ENCODE results near the gene ZDHHC22. TPM values are rescaled to one million over a fixed set of nuclear protein-coding genes. Genes with fewer than 3 reads are reported as not detected.

ZDHHC22 gene
- total RNA-seq, 2 experiments from 2014 or later: not detected

DNA sequence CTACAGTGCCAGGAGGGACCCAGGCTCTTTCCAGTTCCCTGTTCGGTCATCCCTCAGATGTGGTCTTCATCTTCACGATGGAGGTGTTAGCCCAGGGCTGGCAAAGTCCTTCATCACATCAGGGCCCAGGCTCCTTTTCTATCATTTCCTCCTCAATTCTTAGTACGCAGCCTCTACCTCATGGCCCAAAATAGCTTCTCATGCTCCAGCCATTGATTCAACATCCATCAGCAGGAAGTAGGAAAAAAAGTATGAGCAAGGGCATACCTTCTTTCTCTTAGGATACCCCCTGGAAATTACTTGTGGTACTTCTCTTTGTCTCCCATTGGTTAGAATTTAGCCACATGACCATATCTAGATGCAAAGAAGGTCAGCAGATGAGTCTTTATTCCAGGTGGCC is 12.2 kb upstream of the ZDHHC22 start:
- intact Hi-C loops (cut with DNase I, micrococcal nuclease): loop anchor here (5.0 kb wide), 2 partner anchors 58 to 148 kb away; no protein-coding TSS in a partner anchor
- Mint-ChIP-seq H3K27me3 (peaks cover 42% of the 10 kb centered on the region), H3K4me3 (no peak overlapping the region), H3K9me3 (ENCODE audit: low read depth) (no peaks in the 10 kb centered on the region), H3K36me3 (ENCODE audit: low read depth) (no peaks in the 10 kb centered on the region), H3K4me1 (no peaks in the 10 kb centered on the region), H3K27ac (no peak overlapping the region)
- ATAC-seq: no peak
- ChIA-PET POLR2A (no interaction called here), CTCF (interaction anchor here (0.6 to 6.0 kb wide), 12 partner anchors 12 to 1533 kb away, joined by 3 to 73 read pairs (median 4); partner anchors contain the start of gene TMEM63C)
- DNase-seq: no peak

DNA sequence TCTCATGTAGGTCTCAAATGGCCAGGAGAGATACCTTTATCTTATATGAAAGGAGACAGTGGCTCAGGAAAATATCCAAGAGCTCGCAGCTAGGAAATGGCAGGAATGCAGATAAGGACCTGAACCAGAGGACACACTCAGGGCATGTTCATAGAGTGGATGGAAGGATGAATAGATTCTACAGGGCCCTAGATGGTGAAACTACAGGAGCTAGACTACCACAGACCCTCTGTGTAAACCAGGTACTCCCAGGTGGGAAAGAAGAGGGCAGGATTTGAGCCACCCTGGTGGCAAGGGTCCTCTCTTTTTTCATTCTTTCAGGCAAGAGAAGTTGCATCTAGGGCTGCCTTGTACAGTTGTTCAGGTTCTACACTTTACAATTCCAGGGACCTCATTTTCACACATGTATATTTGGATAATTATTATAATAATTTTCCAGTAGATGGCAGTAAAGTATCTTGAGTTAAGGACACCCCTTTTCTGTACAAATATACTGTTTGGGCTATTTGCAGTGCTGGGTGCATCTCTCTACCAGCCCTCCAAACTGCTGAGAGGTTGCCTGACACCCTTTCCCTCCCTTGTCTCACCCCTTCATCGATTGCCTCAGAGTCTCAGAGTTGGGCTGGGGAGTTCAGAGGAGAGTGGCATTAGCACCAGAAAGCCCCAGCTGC is 10.5 kb upstream of the ZDHHC22 start:
- DNase-seq (no peak), ATAC-seq (peak; percentile 69)
- ChIA-PET CTCF (interaction anchor here (0.6 to 6.0 kb wide), 22 partner anchors 10 to 1176 kb away, joined by 3 to 73 read pairs (median 4); partner anchors contain the start of gene GSTZ1), POLR2A (no interaction called here)
- no peaks in the 10 kb centered on the region for H3K9me3 Mint-ChIP-seq (ENCODE audit: low read depth)
- no peaks in the 10 kb centered on the region for H3K4me1 Mint-ChIP-seq
- no peak overlapping the region for H3K27ac Mint-ChIP-seq
- intact Hi-C loops (cut with DNase I, micrococcal nuclease): loop anchor here (1.0 to 5.0 kb wide), 4 partner anchors 60 to 164 kb away; no protein-coding TSS in a partner anchor
- no peaks in the 10 kb centered on the region for H3K36me3 Mint-ChIP-seq (ENCODE audit: low read depth)
- H3K27me3 Mint-ChIP-seq: peaks cover 34% of the 10 kb centered on the region
- H3K4me3 Mint-ChIP-seq: no peak overlapping the region

DNA sequence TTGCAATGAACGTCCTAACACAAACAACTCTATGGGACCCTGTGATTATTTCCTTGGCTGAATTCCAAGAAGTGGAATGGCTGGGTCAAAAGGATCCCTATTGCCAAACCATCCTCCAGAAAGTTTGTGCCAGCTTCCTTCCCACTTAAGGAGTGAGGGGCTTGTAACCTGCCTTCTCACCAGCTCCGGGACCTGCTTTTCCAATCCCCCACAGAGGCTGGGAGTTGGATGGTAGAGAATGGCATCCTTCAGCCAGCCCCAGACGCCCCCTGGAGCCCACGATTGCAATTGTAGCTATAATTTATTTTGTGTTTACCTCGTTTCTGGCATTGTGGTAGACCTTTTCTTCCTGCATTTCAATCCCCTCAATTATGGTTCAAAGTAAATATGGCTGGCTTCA is 9.7 kb upstream of the ZDHHC22 start:
- POLR2A ChIA-PET: no interaction called here
- ATAC-seq: peak; percentile 47
- peak; percentile 42 for DNase-seq
- Mint-ChIP-seq H3K27ac (no peak overlapping the region), H3K27me3 (peaks cover 42% of the 10 kb centered on the region), H3K4me1 (no peaks in the 10 kb centered on the region), H3K9me3 (ENCODE audit: low read depth) (no peaks in the 10 kb centered on the region), H3K36me3 (ENCODE audit: low read depth) (no peaks in the 10 kb centered on the region), H3K4me3 (no peak overlapping the region)
- intact Hi-C loops (cut with DNase I, micrococcal nuclease): loop anchor here (5.0 kb wide), 2 partner anchors 61 to 151 kb away; no protein-coding TSS in a partner anchor
- CTCF ChIA-PET: interaction anchor here (0.6 to 6.0 kb wide), 16 partner anchors 9 to 1177 kb away, joined by 3 to 73 read pairs (median 3); partner anchors contain the start of gene GSTZ1

DNA sequence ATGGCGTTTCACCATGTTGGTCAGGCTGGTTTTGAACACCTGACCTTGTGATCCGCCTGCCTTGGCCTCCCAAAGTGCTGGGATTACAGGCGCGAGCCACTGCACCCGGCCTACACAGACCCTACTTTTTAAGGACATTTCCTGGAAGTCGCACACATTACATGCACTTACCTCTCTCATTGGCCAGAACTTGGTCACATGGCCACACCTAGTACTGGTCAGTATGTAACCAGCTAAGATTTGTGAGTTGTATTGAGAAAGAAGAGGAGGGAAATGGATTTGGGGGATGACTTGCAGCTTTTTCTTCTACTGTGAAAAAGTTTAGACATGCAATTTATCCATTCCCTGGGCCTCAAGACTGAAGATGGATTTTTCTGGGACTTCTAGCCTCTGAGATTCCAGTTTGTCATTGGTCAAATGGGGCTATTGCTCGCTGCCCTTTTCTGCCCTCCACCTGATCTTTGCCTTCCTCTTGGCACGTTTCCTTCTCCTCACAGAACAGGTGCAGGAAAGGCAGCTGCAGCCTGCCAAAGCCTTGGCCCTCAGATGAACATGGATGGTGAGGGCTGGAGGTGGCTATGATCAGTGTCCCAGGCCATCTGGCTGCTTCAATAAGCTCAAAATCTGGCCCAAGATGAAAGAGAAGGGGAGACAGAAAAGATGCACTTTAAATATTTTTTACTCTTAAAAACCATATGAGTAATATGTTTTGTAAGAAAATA is 7.1 kb upstream of the ZDHHC22 start:
- intact Hi-C loops (cut with DNase I, micrococcal nuclease): no loop called here
- no peaks in the 10 kb centered on the region for H3K36me3 Mint-ChIP-seq (ENCODE audit: low read depth)
- no peak overlapping the region for H3K27ac Mint-ChIP-seq
- no peak for DNase-seq
- POLR2A ChIA-PET: interaction anchor here (0.6 kb wide), 1 partner anchor 16 kb away, joined by 3 read pairs; no protein-coding TSS in a partner anchor
- no peaks in the 10 kb centered on the region for H3K9me3 Mint-ChIP-seq (ENCODE audit: low read depth)
- H3K27me3 Mint-ChIP-seq: peaks cover 44% of the 10 kb centered on the region
- CTCF ChIA-PET: interaction anchor here (0.5 to 6.0 kb wide), 15 partner anchors 9 to 345 kb away, joined by 3 to 73 read pairs (median 4); no protein-coding TSS in a partner anchor
- no peaks in the 10 kb centered on the region for H3K4me1 Mint-ChIP-seq
- ATAC-seq: no peak
- no peak overlapping the region for H3K4me3 Mint-ChIP-seq

DNA sequence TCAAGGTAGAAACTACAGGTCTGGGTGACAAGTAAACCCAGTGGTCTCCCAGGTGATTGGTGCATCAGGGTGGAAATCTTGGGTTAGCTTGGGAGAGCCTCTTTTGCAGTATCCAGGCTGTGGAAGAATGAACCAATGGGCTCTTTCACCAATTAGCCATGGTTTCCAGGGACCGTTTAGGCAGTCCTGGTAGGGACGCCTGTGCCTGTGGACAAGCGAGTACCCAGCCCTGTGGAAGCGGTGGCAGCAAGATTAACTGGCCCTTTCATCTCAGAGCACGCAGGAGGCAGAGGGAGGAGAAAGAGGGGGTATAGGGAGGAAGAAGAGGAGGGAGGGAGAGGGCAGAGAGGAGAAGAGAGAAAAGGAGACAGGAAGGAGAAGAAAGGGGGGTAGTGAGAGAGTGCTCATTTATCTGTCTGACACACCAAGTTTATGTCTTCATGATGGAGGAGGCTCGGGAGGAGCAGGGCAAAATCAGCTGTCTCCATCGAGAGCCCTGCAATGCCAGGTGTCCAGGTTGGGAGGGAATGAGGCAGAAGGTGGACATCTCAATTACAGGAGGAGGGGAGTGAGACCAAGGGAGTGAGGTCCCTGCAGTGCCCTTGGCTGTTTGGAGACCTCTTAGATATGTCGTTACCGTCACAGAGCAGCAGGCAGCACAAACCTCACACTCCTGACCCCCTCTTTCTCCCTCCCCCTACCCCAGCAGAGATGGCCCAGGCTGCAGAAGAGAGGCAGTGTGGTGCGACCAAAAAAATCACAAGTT is 4.6 kb upstream of the ZDHHC22 start:
- DNase-seq: no peak
- ChIA-PET CTCF (interaction anchor here (0.6 to 1.3 kb wide), 4 partner anchors 21 to 170 kb away, joined by 3 read pairs; no protein-coding TSS in a partner anchor), POLR2A (no interaction called here)
- H3K4me3 Mint-ChIP-seq: no peak overlapping the region
- no peaks in the 10 kb centered on the region for H3K9me3 Mint-ChIP-seq (ENCODE audit: low read depth)
- peaks cover 53% of the 10 kb centered on the region for H3K27me3 Mint-ChIP-seq
- no peaks in the 10 kb centered on the region for H3K36me3 Mint-ChIP-seq (ENCODE audit: low read depth)
- peaks cover 2% of the 10 kb centered on the region for H3K4me1 Mint-ChIP-seq
- ATAC-seq: no peak
- intact Hi-C loops (cut with DNase I, micrococcal nuclease): no loop called here
- no peak overlapping the region for H3K27ac Mint-ChIP-seq

DNA sequence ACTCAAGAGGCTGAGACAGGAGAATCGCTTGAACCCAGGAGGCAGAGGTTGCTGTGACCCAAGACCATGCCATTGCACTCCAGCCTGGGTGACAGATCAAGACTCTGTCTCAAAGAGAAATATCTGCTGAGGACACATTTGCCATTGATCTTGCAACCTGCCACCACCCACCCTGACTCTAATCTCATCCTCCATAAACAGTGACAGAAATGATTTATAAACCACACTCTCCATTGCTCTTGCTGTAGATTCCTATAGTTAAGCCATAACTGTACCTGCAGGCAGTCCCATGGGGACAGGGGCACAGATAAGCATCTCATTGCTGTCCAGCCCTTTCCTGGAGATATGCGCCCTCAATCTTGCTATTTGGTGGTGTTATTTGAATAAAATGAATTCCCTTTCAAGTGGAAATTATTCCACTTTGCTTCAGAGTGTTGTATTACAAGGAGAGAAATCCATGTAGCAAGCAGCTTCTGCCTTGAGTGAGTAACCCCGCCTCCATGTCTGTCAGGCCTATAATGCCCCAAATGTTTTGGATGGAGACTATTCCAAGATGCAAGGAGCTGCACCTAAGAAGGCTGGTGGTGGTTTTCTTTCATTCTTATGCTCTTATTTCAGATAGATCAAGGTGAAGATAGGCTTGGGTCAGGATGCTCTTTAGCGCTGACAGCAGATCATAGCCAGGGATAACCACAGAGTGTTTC is 3.0 kb upstream of the ZDHHC22 start:
- Mint-ChIP-seq H3K36me3 (ENCODE audit: low read depth) (no peaks in the 10 kb centered on the region), H3K9me3 (ENCODE audit: low read depth) (no peaks in the 10 kb centered on the region), H3K27ac (no peak overlapping the region), H3K4me3 (no peak overlapping the region), H3K4me1 (peaks cover 9% of the 10 kb centered on the region), H3K27me3 (peaks cover 63% of the 10 kb centered on the region)
- DNase-seq (no peak), ATAC-seq (no peak)
- intact Hi-C loops (cut with DNase I, micrococcal nuclease): no loop called here
- ChIA-PET CTCF (interaction anchor here (0.7 to 1.3 kb wide), 3 partner anchors 10 to 172 kb away, joined by 3 to 7 read pairs (median 3); no protein-coding TSS in a partner anchor), POLR2A (no interaction called here)

DNA sequence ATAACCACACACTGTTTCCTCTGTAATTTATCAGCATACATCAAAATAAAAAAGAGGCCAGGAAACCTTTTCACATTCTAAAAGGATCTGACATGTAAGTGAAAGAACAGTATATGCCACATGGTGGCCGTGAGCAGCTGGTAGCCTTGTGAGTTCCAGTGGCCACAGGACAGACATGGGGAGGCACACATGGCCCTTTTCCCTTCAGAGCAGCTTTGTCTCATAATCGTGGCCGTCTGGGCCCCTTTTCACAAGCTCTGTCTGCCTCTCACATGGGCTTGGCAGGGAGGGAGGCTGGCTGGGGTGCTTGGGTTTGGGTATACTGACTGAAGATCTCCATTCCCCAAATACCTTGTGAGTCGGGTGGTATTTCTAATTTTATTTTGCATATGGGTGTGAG is 1.5 kb upstream of the ZDHHC22 start:
- ChIA-PET POLR2A (interaction anchor here (0.7 kb wide), 1 partner anchor 1262 kb away, joined by 3 read pairs; no protein-coding TSS in a partner anchor), CTCF (interaction anchor here (0.8 to 2.3 kb wide), 7 partner anchors 8 to 173 kb away, joined by 3 to 12 read pairs (median 5); no protein-coding TSS in a partner anchor)
- DNase-seq: no peak
- Mint-ChIP-seq H3K27ac (no peak overlapping the region), H3K4me3 (no peak overlapping the region), H3K27me3 (peaks cover 68% of the 10 kb centered on the region), H3K36me3 (ENCODE audit: low read depth) (no peaks in the 10 kb centered on the region), H3K9me3 (ENCODE audit: low read depth) (no peaks in the 10 kb centered on the region), H3K4me1 (peaks cover 15% of the 10 kb centered on the region)
- ATAC-seq: no peak
- intact Hi-C loops (cut with DNase I, micrococcal nuclease): no loop called here

DNA sequence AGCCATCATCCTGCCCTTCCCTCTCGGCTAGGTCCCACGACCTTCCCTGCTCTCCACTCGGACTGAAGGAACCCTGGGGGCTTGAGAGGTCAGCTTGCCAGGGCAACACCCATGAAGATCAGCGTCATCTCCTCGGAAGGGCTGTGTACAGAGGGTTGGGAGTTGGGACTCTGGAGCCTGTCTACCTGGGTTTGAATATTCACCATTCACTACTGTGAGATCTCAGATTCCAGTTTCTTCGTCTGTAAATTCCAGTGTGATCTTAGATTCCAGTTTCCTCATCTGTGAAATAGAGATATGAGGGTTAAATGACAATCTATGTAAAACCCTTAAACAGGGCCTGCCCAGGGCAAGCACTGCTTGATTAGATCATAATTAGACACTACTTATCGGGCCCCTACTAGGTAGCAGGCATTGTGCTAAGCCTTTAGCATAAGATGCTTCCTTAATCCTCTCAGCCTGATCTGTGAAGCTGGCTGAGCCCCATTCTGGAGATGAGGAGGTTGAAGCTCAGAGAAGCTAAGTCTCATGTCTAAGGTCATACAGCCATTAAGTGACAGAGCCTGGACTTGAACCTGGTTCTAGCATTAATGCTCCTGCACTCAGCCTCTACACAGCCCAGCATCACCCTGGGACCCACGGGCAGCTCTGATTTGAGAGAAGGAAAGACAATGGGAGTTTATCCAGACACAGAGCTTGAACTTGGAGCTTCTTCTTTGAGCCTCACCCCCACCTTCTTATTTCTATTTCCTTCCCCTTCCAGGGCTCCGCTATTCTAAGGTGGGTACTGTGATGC is 612 bp upstream of the ZDHHC22 start:
- intact Hi-C loops (cut with DNase I, micrococcal nuclease): no loop called here
- H3K36me3 Mint-ChIP-seq (ENCODE audit: low read depth): no peaks in the 10 kb centered on the region
- no peaks in the 10 kb centered on the region for H3K9me3 Mint-ChIP-seq (ENCODE audit: low read depth)
- no peak overlapping the region for H3K27ac Mint-ChIP-seq
- no peak for DNase-seq
- ATAC-seq: no peak
- H3K4me3 Mint-ChIP-seq: no peak overlapping the region
- ChIA-PET CTCF (interaction anchor here (0.6 to 2.3 kb wide), 8 partner anchors 9 to 211 kb away, joined by 3 to 12 read pairs (median 4); no protein-coding TSS in a partner anchor), POLR2A (interaction anchor here (0.7 kb wide), 1 partner anchor 1261 kb away, joined by 3 read pairs; no protein-coding TSS in a partner anchor)
- H3K27me3 Mint-ChIP-seq: peaks cover 72% of the 10 kb centered on the region
- H3K4me1 Mint-ChIP-seq: peaks cover 15% of the 10 kb centered on the region

DNA sequence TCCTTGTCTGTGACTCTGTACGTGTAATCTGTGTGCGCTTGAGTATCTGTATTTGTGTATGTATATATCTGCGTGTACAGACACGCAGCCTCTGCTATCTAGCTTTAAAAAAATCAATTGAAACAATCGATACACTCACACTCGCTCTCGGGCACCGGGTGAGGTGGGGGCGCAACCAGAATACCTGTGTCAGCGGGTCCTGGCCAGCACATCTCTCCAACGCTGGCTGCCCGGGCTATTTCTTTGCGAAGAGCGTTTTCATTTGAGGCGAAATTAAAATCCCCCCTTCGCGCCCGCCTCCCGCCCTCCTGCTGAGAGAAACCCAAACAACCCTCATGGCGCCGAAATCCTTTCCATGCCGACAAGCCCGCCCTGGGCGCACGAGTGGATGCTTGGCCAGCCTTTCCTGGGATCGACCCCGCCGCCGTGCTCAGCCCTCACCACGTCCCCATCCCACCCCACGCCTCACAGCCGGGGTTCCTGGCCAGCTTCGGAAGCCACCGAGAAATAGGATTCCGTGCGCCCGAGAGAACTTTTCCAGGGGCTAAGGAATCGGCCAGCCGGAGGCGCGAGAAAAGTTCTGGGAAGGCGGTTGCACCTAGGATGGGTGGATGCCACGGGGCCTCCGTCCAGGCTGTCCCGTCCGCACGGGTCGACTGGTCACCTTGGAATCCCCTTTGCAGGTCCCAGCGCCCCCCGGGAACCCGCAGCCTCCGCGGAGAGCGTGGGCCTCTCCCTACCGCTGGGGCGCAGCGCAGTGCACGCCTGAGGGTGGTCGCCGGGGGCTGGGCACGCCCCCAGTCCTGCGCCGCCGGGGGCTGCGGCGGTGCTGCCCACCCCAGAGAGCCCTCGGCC is 1.0 kb downstream of the ZDHHC22 start:
- H3K27ac Mint-ChIP-seq: no peak overlapping the region
- ChIA-PET POLR2A (no interaction called here), CTCF (interaction anchor here (0.5 to 1.5 kb wide), 7 partner anchors 8 to 72 kb away, joined by 3 to 6 read pairs (median 3); no protein-coding TSS in a partner anchor)
- intact Hi-C loops (cut with DNase I, micrococcal nuclease): no loop called here
- DNase-seq (no peak), ATAC-seq (no peak)
- H3K4me1 Mint-ChIP-seq: peaks cover 15% of the 10 kb centered on the region
- H3K27me3 Mint-ChIP-seq: peaks cover 65% of the 10 kb centered on the region
- H3K9me3 Mint-ChIP-seq (ENCODE audit: low read depth): no peaks in the 10 kb centered on the region
- H3K4me3 Mint-ChIP-seq: no peak overlapping the region
- H3K36me3 Mint-ChIP-seq (ENCODE audit: low read depth): no peaks in the 10 kb centered on the region

Data from activated CD4-positive, alpha-beta T cell treated with anti-CD3 and anti-CD28 coated beads for 36 hours (primary cell).